ENCODE results near the gene LRRC28.
"Not testable (repeated sequence)": the region's sequence is repeated elsewhere in the genome, so short reads cannot be mapped to it uniquely, and the experiment has no call there.

LRRC28 gene

GRCh38 chr15:99396375-99396774 lies 145.1 kb downstream of the LRRC28 start:
- no peak for DNase-seq (ENCODE audit: low spot score)

GRCh38 chr15:99399061-99399460 lies 147.8 kb downstream of the LRRC28 start:
- DNase-seq (ENCODE audit: low spot score), result no peak

- no peak for DNase-seq (ENCODE audit: low spot score)
These were observed 148.3 kb downstream of the LRRC28 start for GRCh38 chr15:99399618-99400017.

GRCh38 chr15:99401216-99401615 lies 149.9 kb downstream of the LRRC28 start:
- not testable (repeated sequence) for DNase-seq (ENCODE audit: low spot score)

GRCh38 chr15:99402014-99402729 lies 150.9 kb downstream of the LRRC28 start:
- no peak for DNase-seq (ENCODE audit: low spot score)

GRCh38 chr15:99403597-99403996 lies 152.3 kb downstream of the LRRC28 start:
- no peak for DNase-seq (ENCODE audit: low spot score)

GRCh38 chr15:99404454-99404853 lies 153.2 kb downstream of the LRRC28 start:
- DNase-seq (ENCODE audit: low spot score), result no peak

- no peak for DNase-seq (ENCODE audit: low spot score)
These were observed 154.8 kb downstream of the LRRC28 start for GRCh38 chr15:99406120-99406519.

- no peak for DNase-seq (ENCODE audit: low spot score)
These were observed 155.6 kb downstream of the LRRC28 start for GRCh38 chr15:99406716-99407487.

GRCh38 chr15:99407716-99408115 lies 156.4 kb downstream of the LRRC28 start:
- DNase-seq (ENCODE audit: low spot score), result no peak

GRCh38 chr15:99408236-99409096 lies 157.2 kb downstream of the LRRC28 start:
- DNase-seq (ENCODE audit: low spot score), result no peak

GRCh38 chr15:99409097-99409473 lies 157.8 kb downstream of the LRRC28 start:
- DNase-seq (ENCODE audit: low spot score), result no peak

GRCh38 chr15:99409560-99409959 lies 158.3 kb downstream of the LRRC28 start:
- no peak for DNase-seq (ENCODE audit: low spot score)

- no peak for DNase-seq (ENCODE audit: low spot score)
These were observed 159.2 kb downstream of the LRRC28 start for GRCh38 chr15:99410477-99410876.

GRCh38 chr15:99411234-99411633 lies 160.0 kb downstream of the LRRC28 start:
- no peak for DNase-seq (ENCODE audit: low spot score)

GRCh38 chr15:99412082-99412481 lies 160.8 kb downstream of the LRRC28 start:
- DNase-seq (ENCODE audit: low spot score), result peak; percentile 5

GRCh38 chr15:99412626-99413025 lies 161.3 kb downstream of the LRRC28 start:
- no peak for DNase-seq (ENCODE audit: low spot score)

GRCh38 chr15:99413955-99414754 lies 162.9 kb downstream of the LRRC28 start:
- no peak for DNase-seq (ENCODE audit: low spot score)

GRCh38 chr15:99414755-99415731 lies 163.8 kb downstream of the LRRC28 start:
- DNase-seq (ENCODE audit: low spot score), result no peak
